ENCODE measurements around the gene ZNF652. TPM values are rescaled to one million over a fixed set of nuclear protein-coding genes. Genes with fewer than 3 reads are reported as not detected.
A peak's percentile ranks its signal among the peaks of the same experiment; 100 is the strongest.

The ZNF652 gene
- total and polyA plus RNA-seq, 2 of the 4 experiments (the other 2 are of a cell fraction): 3.6 to 8.8 TPM

GRCh38 chr17:49383060-49383459, 21.0 kb upstream of the ZNF652 start:
- Histone ChIP-seq H3K4me1 (ENCODE audit: control insufficient read depth, insufficient read depth, low read length) (no peaks in the 10 kb centered on the region), H3K9ac (ENCODE audit: low read depth, low read length) (no peak overlapping the region), H3K9me3 (ENCODE audit: control insufficient read depth, insufficient read depth, low read length) (no peaks in the 10 kb centered on the region), H2AFZ (replicated peaks; ENCODE audit: low read length, poor library complexity) (peak overlapping the region; percentile 19), H3K79me1 (ENCODE audit: low read depth in 1 of 2, low read length in 2 of 2) (no peaks in the 10 kb centered on the region), H2BK15ac (ENCODE audit: low read depth, low read length) (no peak overlapping the region), H3K4ac (ENCODE audit: low read depth, low read length) (no peak overlapping the region), H3K18ac (ENCODE audit: low read depth, low read length) (no peak overlapping the region), H3K56ac (ENCODE audit: extremely low read depth, insufficient read depth, low read length) (no peak overlapping the region), H3K27me3 (ENCODE audit: control insufficient read depth, insufficient read depth, low read length) (peaks cover 4% of the 10 kb centered on the region; the same call in 1 of the 2 replicates), H3K27ac (ENCODE audit: insufficient read depth, low read length) (no peak overlapping the region), H3K23ac (ENCODE audit: low read depth, low read length) (no peak overlapping the region), H3K4me2 (ENCODE audit: low read depth, low read length) (no peak overlapping the region), H3K14ac (replicated peaks; ENCODE audit: low read depth, low read length) (no peak overlapping the region), H2BK20ac (ENCODE audit: low read depth, low read length) (no peak overlapping the region), H3K9me1 (ENCODE audit: insufficient read depth, low read length) (no peaks in the 10 kb centered on the region), H4K91ac (ENCODE audit: insufficient read depth, low read depth, low read length) (no peak overlapping the region), H2AK5ac (ENCODE audit: low read depth, low read length) (no peak overlapping the region), H2BK120ac (ENCODE audit: low read depth, low read length) (no peak overlapping the region), H3K36me3 (ENCODE audit: control insufficient read depth, insufficient read depth, low read length) (no peaks in the 10 kb centered on the region), H2BK5ac (ENCODE audit: low read depth, low read length, poor library complexity, severe bottlenecking) (no peak overlapping the region), H4K8ac (ENCODE audit: low read depth in 2 of 2, low read length in 2 of 2) (no peak overlapping the region), H2AK9ac (replicated peaks; ENCODE audit: low read depth, low read length, poor library complexity) (peak overlapping the region; percentile 72), H4K20me1 (ENCODE audit: insufficient read depth, low read length) (no peaks in the 10 kb centered on the region), H3K4me3 (ENCODE audit: insufficient read depth, low read depth, low read length) (no peak overlapping the region), H4K5ac (ENCODE audit: low read depth, low read length) (no peak overlapping the region)
- ATAC-seq (ENCODE audit: low read depth) (no peak), DNase-seq (no peak)
- CTCF ChIA-PET: no interaction called here
- intact Hi-C loops (cut with micrococcal nuclease) (no loop called here), in situ Hi-C loops (cut with MboI; ENCODE audit: low sequenced_read_pairs) (no loop called here), dilution Hi-C loops (cut with HindIII; ENCODE audit: low sequenced_read_pairs, unreplicated experiment) (no loop called here)
- POLR2A ChIA-PET (ENCODE audit: unreplicated experiment): no interaction called here
- TF ChIP-seq RAD21 (IDR thresholded peaks at IDR 0.05; ENCODE audit: low read length): no peak
- TF ChIP-seq RFX5 (IDR thresholded peaks at IDR 0.05; ENCODE audit: low read depth, low read length): no peak
- TF ChIP-seq, protein P1, sequence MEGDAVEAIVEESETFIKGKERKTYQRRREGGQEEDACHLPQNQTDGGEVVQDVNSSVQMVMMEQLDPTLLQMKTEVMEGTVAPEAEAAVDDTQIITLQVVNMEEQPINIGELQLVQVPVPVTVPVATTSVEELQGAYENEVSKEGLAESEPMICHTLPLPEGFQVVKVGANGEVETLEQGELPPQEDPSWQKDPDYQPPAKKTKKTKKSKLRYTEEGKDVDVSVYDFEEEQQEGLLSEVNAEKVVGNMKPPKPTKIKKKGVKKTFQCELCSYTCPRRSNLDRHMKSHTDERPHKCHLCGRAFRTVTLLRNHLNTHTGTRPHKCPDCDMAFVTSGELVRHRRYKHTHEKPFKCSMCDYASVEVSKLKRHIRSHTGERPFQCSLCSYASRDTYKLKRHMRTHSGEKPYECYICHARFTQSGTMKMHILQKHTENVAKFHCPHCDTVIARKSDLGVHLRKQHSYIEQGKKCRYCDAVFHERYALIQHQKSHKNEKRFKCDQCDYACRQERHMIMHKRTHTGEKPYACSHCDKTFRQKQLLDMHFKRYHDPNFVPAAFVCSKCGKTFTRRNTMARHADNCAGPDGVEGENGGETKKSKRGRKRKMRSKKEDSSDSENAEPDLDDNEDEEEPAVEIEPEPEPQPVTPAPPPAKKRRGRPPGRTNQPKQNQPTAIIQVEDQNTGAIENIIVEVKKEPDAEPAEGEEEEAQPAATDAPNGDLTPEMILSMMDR (conservative IDR thresholded peaks at IDR 0.05; ENCODE audit: low read depth, low read length): no peak
- no peak for TF ChIP-seq FOS (IDR thresholded peaks at IDR 0.05; ENCODE audit: low read depth, low read length)
- TF ChIP-seq BHLHE40 (IDR thresholded peaks at IDR 0.05; ENCODE audit: low read depth, low read length): no peak
- no peak for TF ChIP-seq MAFK (IDR thresholded peaks at IDR 0.05; ENCODE audit: low read depth, low read length)
- no peak for TF ChIP-seq RCOR1 (IDR thresholded peaks at IDR 0.05; ENCODE audit: insufficient replicate concordance, low read length)
- TF ChIP-seq CEBPB (IDR thresholded peaks at IDR 0.05; ENCODE audit: low read depth, low read length): no peak
- no peak for TF ChIP-seq SMC3 (IDR thresholded peaks at IDR 0.05; ENCODE audit: low read depth, low read length)
- TF ChIP-seq, protein P2, sequence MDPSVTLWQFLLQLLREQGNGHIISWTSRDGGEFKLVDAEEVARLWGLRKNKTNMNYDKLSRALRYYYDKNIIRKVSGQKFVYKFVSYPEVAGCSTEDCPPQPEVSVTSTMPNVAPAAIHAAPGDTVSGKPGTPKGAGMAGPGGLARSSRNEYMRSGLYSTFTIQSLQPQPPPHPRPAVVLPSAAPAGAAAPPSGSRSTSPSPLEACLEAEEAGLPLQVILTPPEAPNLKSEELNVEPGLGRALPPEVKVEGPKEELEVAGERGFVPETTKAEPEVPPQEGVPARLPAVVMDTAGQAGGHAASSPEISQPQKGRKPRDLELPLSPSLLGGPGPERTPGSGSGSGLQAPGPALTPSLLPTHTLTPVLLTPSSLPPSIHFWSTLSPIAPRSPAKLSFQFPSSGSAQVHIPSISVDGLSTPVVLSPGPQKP (IDR thresholded peaks at IDR 0.05; ENCODE audit: borderline replicate concordance, low read depth, low read length): no peak
- 83% methylated on average over 1 of the region's 10 CpGs; no CpG with 5 or more reads in 1 of the 2 experiments for WGBS, 2 experiments (ENCODE audit: extremely low coverage in 2 of 2, insufficient read length in 1 of 2)
- no TSS peak for BruUV-seq (replicated peaks)

Measured in IMR-90 (cell line).